HG02938 (cell line): ENCODE measurements around the gene GPR84.
"Not testable (repeated sequence)": the region's sequence is repeated elsewhere in the genome, so short reads cannot be mapped to it uniquely, and the experiment has no call there.

Experiments
- ATAC-seq: cut with Tn5 transposase; IDR thresholded peaks from one replicate; pipeline ENCODE4 v1.9.1; 2021; ENCODE audit warnings: mild to moderate bottlenecking, moderate library complexity; ENCODE audit not compliant: unreplicated experiment

The GPR84 gene

GRCh38 chr12:54356951-54357356 is 7.3 kb downstream of the GPR84 start:
- ATAC-seq = no peak

- no peak for ATAC-seq
Observed at GRCh38 chr12:54356228-54356627, 8.1 kb downstream of the GPR84 start.

- no peak for ATAC-seq
Observed at GRCh38 chr12:54355104-54355815, 9.0 kb downstream of the GPR84 start.

- not testable (repeated sequence) for ATAC-seq
Observed at GRCh38 chr12:54354271-54354670, 10.0 kb downstream of the GPR84 start.

- ATAC-seq = no peak
Observed at GRCh38 chr12:54352891-54353874, 11.1 kb downstream of the GPR84 start.

GRCh38 chr12:54352022-54352531 is 12.2 kb downstream of the GPR84 start:
- no peak for ATAC-seq

GRCh38 chr12:54351341-54351740 is 12.9 kb downstream of the GPR84 start:
- no peak for ATAC-seq

GRCh38 chr12:54350743-54351142 is 13.5 kb downstream of the GPR84 start:
- no peak for ATAC-seq

GRCh38 chr12:54349679-54350078 is 14.6 kb downstream of the GPR84 start:
- ATAC-seq = no peak

GRCh38 chr12:54349036-54349435 is 15.2 kb downstream of the GPR84 start:
- ATAC-seq = no peak

GRCh38 chr12:54341378-54342300 is 22.6 kb downstream of the GPR84 start:
- no peak for ATAC-seq

- ATAC-seq = no peak
Observed at GRCh38 chr12:54340846-54341245, 23.4 kb downstream of the GPR84 start.

- ATAC-seq = no peak
Observed at GRCh38 chr12:54338698-54339296, 25.5 kb downstream of the GPR84 start.

- ATAC-seq = no peak
Observed at GRCh38 chr12:54337854-54338650, 26.2 kb downstream of the GPR84 start.

- no peak for ATAC-seq
Observed at GRCh38 chr12:54337280-54337842, 26.9 kb downstream of the GPR84 start.

- no peak for ATAC-seq
Observed at GRCh38 chr12:54333420-54334034, 30.8 kb downstream of the GPR84 start.

GRCh38 chr12:54331461-54331860 is 32.8 kb downstream of the GPR84 start:
- ATAC-seq = no peak

- no peak for ATAC-seq
Observed at GRCh38 chr12:54330442-54330841, 33.8 kb downstream of the GPR84 start.

- ATAC-seq = no peak
Observed at GRCh38 chr12:54329759-54330158, 34.5 kb downstream of the GPR84 start.
